ENCODE measurements around the gene CDC42EP4.

- TF ChIP-seq CTCF (conservative IDR thresholded peaks at IDR 0.05) (no peak; the same call in 1 of the 2 replicates), EZH2 (IDR thresholded peaks at IDR 0.05; ENCODE audit: low read depth) (no peak)
Observed at GRCh38 chr17:73359987-73360410, 48.2 kb upstream of the CDC42EP4 start.
